HepG2 (cell line): Measurements from ENCODE around the gene RPUSD4. TPM values are rescaled to one million over a fixed set of nuclear protein-coding genes. Genes with fewer than 3 reads are reported as not detected.

Experiments
- AKAP8 ChIP-seq: sonication (generic); formaldehyde crosslinking; IDR thresholded peaks from 2 replicates; pipeline ENCODE4 v1.5.1; 2020; ENCODE audit warnings: mild to moderate bottlenecking, missing genetic modification reagents
- EEA1 ChIP-seq: sonication (generic); formaldehyde crosslinking; IDR thresholded peaks from 2 replicates; pipeline ENCODE4 v1.5.1; 2020; ENCODE audit warnings: mild to moderate bottlenecking, missing genetic modification reagents, borderline replicate concordance
- FUBP1 ChIP-seq: sonication (generic); formaldehyde crosslinking; IDR thresholded peaks from 2 replicates; pipeline ENCODE4 v1.5.1; 2020; ENCODE audit warnings: missing genetic modification reagents, mild to moderate bottlenecking, borderline replicate concordance
- GABPA ChIP-seq, 2 experiments: IDR thresholded peaks; 2 replicates each; pipeline ENCODE4 v1.6.1; 2011 to 2016; ENCODE audit warnings: low read depth in 2 of 2, low read length in 1 of 2, missing biosample characterization in 1 of 2, missing genetic modification characterization in 1 of 2
- HNF4A ChIP-seq: sonication (generic); formaldehyde crosslinking; IDR thresholded peaks from 2 replicates; pipeline ENCODE4 v1.4.0; 2020; ENCODE audit warnings: missing genetic modification reagents
- LRRFIP1 ChIP-seq: sonication (generic); formaldehyde crosslinking; conservative IDR thresholded peaks from 2 replicates; pipeline ENCODE4 v1.4.0; 2020; ENCODE audit warnings: missing genetic modification reagents
- MED1 ChIP-seq: sonication (generic); formaldehyde crosslinking; IDR thresholded peaks from 2 replicates; pipeline ENCODE4 v1.4.0; 2020; ENCODE audit warnings: missing genetic modification reagents
- MED13 ChIP-seq: sonication (generic); formaldehyde crosslinking; IDR thresholded peaks from 2 replicates; pipeline ENCODE4 v1.5.0; 2020; ENCODE audit warnings: missing genetic modification reagents
- MTA3 ChIP-seq: sonication (generic); formaldehyde crosslinking; IDR thresholded peaks from 2 replicates; pipeline ENCODE4 v1.4.0; 2020; ENCODE audit warnings: missing genetic modification reagents
- NBN ChIP-seq: fragments of 450-650 bp; conservative IDR thresholded peaks from 2 replicates; pipeline ENCODE4 v1.6.1; 2017
- NONO ChIP-seq, 2 experiments: fragments of 450-650 bp in 1 of 2; sonication (generic) in 1 of 2; formaldehyde crosslinking in 1 of 2; IDR thresholded peaks in 1 of 2; conservative IDR thresholded peaks in 1 of 2; 2 replicates each; pipeline versions ENCODE4 v1.6.1 to v1.8.0; 2017 to 2022; ENCODE audit warnings: mild to moderate bottlenecking in 1 of 2, missing genetic modification reagents in 1 of 2, moderate library complexity in 1 of 2
- NRL ChIP-seq: sonication (generic); formaldehyde crosslinking; IDR thresholded peaks from 2 replicates; pipeline ENCODE4 v1.5.0; 2020; ENCODE audit warnings: missing genetic modification reagents, mild to moderate bottlenecking, moderate library complexity, borderline replicate concordance
- PCBP1 ChIP-seq: fragments of 200-400 bp; formaldehyde crosslinking; IDR thresholded peaks from 2 replicates; pipeline ENCODE4 v1.6.1; 2017; ENCODE audit warnings: mild to moderate bottlenecking, low read depth, low read length, borderline replicate concordance
- PHF5A ChIP-seq: IDR thresholded peaks from one replicate; pipeline ENCODE4 v1.6.1; 2018; ENCODE audit warnings: low read depth, missing genetic modification reagents; ENCODE audit not compliant: unreplicated experiment
- RAD51 ChIP-seq: fragments of 450-650 bp; IDR thresholded peaks from 2 replicates; pipeline ENCODE4 v1.6.1; 2016; ENCODE audit warnings: borderline replicate concordance
- SIN3A ChIP-seq: IDR thresholded peaks from 2 replicates; pipeline ENCODE4 v1.6.1; 2011; ENCODE audit warnings: low read depth, mild to moderate bottlenecking, control low read depth, low read length, borderline replicate concordance
- SNAI1 ChIP-seq: sonication (generic); formaldehyde crosslinking; IDR thresholded peaks from 2 replicates; pipeline ENCODE4 v1.5.0; 2020; ENCODE audit warnings: mild to moderate bottlenecking, missing genetic modification reagents, borderline replicate concordance
- SOX13 ChIP-seq, 3 experiments: fragments of 450-650 bp in 1 of 3; sonication (generic) in 1 of 3; formaldehyde crosslinking in 1 of 3; IDR thresholded peaks in 2 of 3; conservative IDR thresholded peaks in 1 of 3; 2 replicates each; pipeline versions ENCODE4 v1.5.0 to v1.6.1; 2016 to 2020; ENCODE audit warnings: antibody characterized with exemption in 1 of 3, mild to moderate bottlenecking in 1 of 3, missing compliant biosample characterization in 1 of 3, missing genetic modification reagents in 1 of 3, moderate library complexity in 1 of 3
- SP1 ChIP-seq, 2 experiments: fragments of 450-650 bp in 1 of 2; sonication (generic) in 1 of 2; formaldehyde crosslinking in 1 of 2; IDR thresholded peaks; 2 replicates each; pipeline versions ENCODE4 v1.4.0 to v1.6.1; 2016 to 2020; ENCODE audit warnings: missing genetic modification reagents in 1 of 2
- ZNF354B ChIP-seq: sonication (generic); formaldehyde crosslinking; IDR thresholded peaks from 2 replicates; pipeline ENCODE4 v1.8.0; 2022; ENCODE audit warnings: mild to moderate bottlenecking, missing genetic modification reagents
- ZNF432 ChIP-seq: sonication (generic); formaldehyde crosslinking; IDR thresholded peaks from 2 replicates; pipeline ENCODE4 v1.5.0; 2020; ENCODE audit warnings: missing genetic modification reagents, mild to moderate bottlenecking, borderline replicate concordance
- ZNF451 ChIP-seq: sonication (generic); formaldehyde crosslinking; IDR thresholded peaks from 2 replicates; pipeline ENCODE4 v1.5.0; 2020; ENCODE audit warnings: mild to moderate bottlenecking, missing genetic modification reagents
- ZNF484 ChIP-seq: sonication (generic); formaldehyde crosslinking; IDR thresholded peaks from 2 replicates; pipeline ENCODE4 v1.5.1; 2020; ENCODE audit warnings: mild to moderate bottlenecking, low read depth, missing genetic modification reagents, borderline replicate concordance
- polyA plus RNA-seq, 8 experiments: library from polyadenylated mRNA; depleted of rRNA in 3 of 8; stranded (reverse) in 7 of 8; unstranded in 1 of 8; fragments of >200 nt; fragmentation: Illumina TruSeq in 4 of 8; extraction: Trizol in 4 of 8; gene quantifications; 2 replicates each; pipeline versions ENCODE4 v1.2.1 to v1.2.3, GENCODE V29; 2011 to 2016; ENCODE audit warnings: low read depth in 4 of 8, missing spikeins in 1 of 8, mixed read lengths in 1 of 8; ENCODE audit not compliant: insufficient read depth in 1 of 8
- total RNA-seq, 5 experiments: library from RNA; depleted of rRNA; stranded (reverse); fragments of >200 nt; fragmentation: Illumina TruSeq; extraction: Trizol; gene quantifications; 2 replicates each; pipeline ENCODE4 v1.2.3, GENCODE V29; 2016; ENCODE audit warnings: low read depth in 1 of 5
- TF ChIP-seq, protein P1 (sequence below): sonication (generic); formaldehyde crosslinking; IDR thresholded peaks from 2 replicates; pipeline ENCODE4 v1.5.1; 2020; ENCODE audit warnings: mild to moderate bottlenecking, missing genetic modification reagents, borderline replicate concordance

Gene RPUSD4
- total and polyA plus RNA-seq, 2 of the 13 experiments (the other 11 are each of a cell fraction or from before 2014, with no cell fraction given): 45.0 to 52.9 TPM

GRCh38 chr11:126163074-126163700 lies 48.3 kb downstream of the RPUSD4 start (continued):
- TF ChIP-seq LRRFIP1 (CRISPR knock-in tag) (no peak), FUBP1 (CRISPR knock-in tag) (no peak), PCBP1 (no peak), ZNF354B (CRISPR knock-in tag) (no peak), SP1 (IDR thresholded peaks at IDR 0.05) (no peak), SP1 (CRISPR knock-in tag; IDR thresholded peaks at IDR 0.05) (no peak), NBN (no peak), NONO (IDR thresholded peaks at IDR 0.05) (no peak), NONO (CRISPR knock-in tag; conservative IDR thresholded peaks at IDR 0.05) (0 out of 2 replicates have a peak, but pooled peaks have one; percentile 33), SNAI1 (CRISPR knock-in tag) (no peak), MTA3 (no peak), GABPA (IDR thresholded peaks at IDR 0.05; ENCODE audit: low read depth, low read length) (no peak), GABPA (CRISPR knock-in tag; IDR thresholded peaks at IDR 0.05; ENCODE audit: low read depth) (no peak), RAD51 (no peak), ZNF432 (CRISPR knock-in tag) (no peak), AKAP8 (no peak), NRL (CRISPR knock-in tag) (peak; percentile 58; the same call in 1 of the 2 replicates), SIN3A (no peak), PHF5A (CRISPR knock-in tag) (no peak), SOX13 (IDR thresholded peaks at IDR 0.05) (no peak), SOX13 (CRISPR knock-in tag; conservative IDR thresholded peaks at IDR 0.05 in 1 of 2, IDR thresholded peaks at IDR 0.05 in 1 of 2) (peak in 1 of 2 experiments; percentile 38; a peak in 1 of 4 replicates), ZNF451 (no peak), EEA1 (CRISPR knock-in tag) (no peak), ZNF484 (CRISPR knock-in tag) (no peak), HNF4A (CRISPR knock-in tag) (peak; percentile 38; the same call in 1 of the 2 replicates), MED13 (CRISPR knock-in tag) (no peak), MED1 (CRISPR knock-in tag) (peak; percentile 44; the same call in 1 of the 2 replicates)
- TF ChIP-seq, protein P1, sequence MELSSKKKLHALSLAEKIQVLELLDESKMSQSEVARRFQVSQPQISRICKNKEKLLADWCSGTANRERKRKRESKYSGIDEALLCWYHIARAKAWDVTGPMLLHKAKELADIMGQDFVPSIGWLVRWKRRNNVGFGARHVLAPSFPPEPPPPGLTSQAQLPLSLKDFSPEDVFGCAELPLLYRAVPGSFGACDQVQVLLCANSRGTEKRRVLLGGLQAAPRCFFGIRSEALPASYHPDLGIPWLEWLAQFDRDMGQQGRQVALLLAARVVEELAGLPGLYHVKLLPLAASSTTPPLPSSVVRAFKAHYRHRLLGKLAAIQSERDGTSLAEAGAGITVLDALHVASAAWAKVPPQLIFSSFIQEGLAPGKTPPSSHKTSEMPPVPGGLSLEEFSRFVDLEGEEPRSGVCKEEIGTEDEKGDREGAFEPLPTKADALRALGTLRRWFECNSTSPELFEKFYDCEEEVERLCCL (CRISPR knock-in tag): no peak
